ENCODE measurements around the gene DUSP28.

Gene DUSP28

GRCh38 chr2:240556553-240557100, 3.5 kb upstream of the DUSP28 start:
- peak; percentile 76 for TF ChIP-seq CTCF (IDR thresholded peaks at IDR 0.05; ENCODE audit: low read depth, low read length, missing control alignments)
- no peak overlapping the region for H3K4me3 ChIP-seq (ENCODE audit: low read depth, low read length)
- DNase-seq (ENCODE audit: low read depth), result no peak

GRCh38 chr2:240557101-240557751, 2.9 kb upstream of the DUSP28 start:
- DNase-seq (ENCODE audit: low read depth), result no peak
- H3K4me3 ChIP-seq (ENCODE audit: low read depth, low read length), result peak overlapping the region; percentile 39
- no peak for TF ChIP-seq CTCF (IDR thresholded peaks at IDR 0.05; ENCODE audit: low read depth, low read length, missing control alignments)

- TF ChIP-seq CTCF (IDR thresholded peaks at IDR 0.05; ENCODE audit: low read depth, low read length, missing control alignments), result no peak
- H3K4me3 ChIP-seq (ENCODE audit: low read depth, low read length), result peak within 1 kb of the TSS; percentile 39
- DNase-seq (ENCODE audit: low read depth), result no peak
These were observed 2.3 kb upstream of the DUSP28 start, which contains the start of gene ANKMY1 for GRCh38 chr2:240557808-240558207. Gene ANKMY1 (minus strand): TSS chr2:240557988. CDS start chr2:240557335, 653 bp downstream.

GRCh38 chr2:240558236-240558761, 1.9 kb upstream of the DUSP28 start:
- peak overlapping the region; percentile 39 for H3K4me3 ChIP-seq (ENCODE audit: low read depth, low read length)
- DNase-seq (ENCODE audit: low read depth), result no peak
- TF ChIP-seq CTCF (IDR thresholded peaks at IDR 0.05; ENCODE audit: low read depth, low read length, missing control alignments), result no peak

GRCh38 chr2:240559286-240559685, 871 bp upstream of the DUSP28 start:
- TF ChIP-seq CTCF (IDR thresholded peaks at IDR 0.05; ENCODE audit: low read depth, low read length, missing control alignments), result no peak
- peak overlapping the region; percentile 74 for H3K4me3 ChIP-seq (ENCODE audit: low read depth, low read length)
- no peak for DNase-seq (ENCODE audit: low read depth)

- TF ChIP-seq CTCF (IDR thresholded peaks at IDR 0.05; ENCODE audit: low read depth, low read length, missing control alignments), result peak; percentile 35
- peak overlapping the region; percentile 74 for H3K4me3 ChIP-seq (ENCODE audit: low read depth, low read length)
- DNase-seq (ENCODE audit: low read depth), result peak; percentile 86
These were observed 545 bp downstream of the DUSP28 start for GRCh38 chr2:240560480-240561324.

All from GM12864 (cell line).